Stomach (tissue), 4 donors: ENCODE measurements around the gene MB.

Source experiments
- POLR2A ChIP-seq, 4 donors: fragments of 450-650 bp; IDR thresholded peaks; one replicate each; pipeline ENCODE4 v1.6.1; 2016; ENCODE audit warnings: antibody characterized with exemption in 4 of 4, control low read depth in 2 of 4, mild to moderate bottlenecking in 1 of 4, moderate library complexity in 1 of 4
- TF ChIP-seq, protein P1 (sequence below), 7 experiments: fragments of 450-650 bp in 4 of 7; fragments of 200-600 bp in 3 of 7; sonication (generic) in 3 of 7; IDR thresholded peaks; one replicate each; pipeline ENCODE4 v1.5.1; 2016 to 2019; ENCODE audit warnings: antibody characterized with exemption in 7 of 7, control low read depth in 2 of 7, mild to moderate bottlenecking in 1 of 7

DNA sequence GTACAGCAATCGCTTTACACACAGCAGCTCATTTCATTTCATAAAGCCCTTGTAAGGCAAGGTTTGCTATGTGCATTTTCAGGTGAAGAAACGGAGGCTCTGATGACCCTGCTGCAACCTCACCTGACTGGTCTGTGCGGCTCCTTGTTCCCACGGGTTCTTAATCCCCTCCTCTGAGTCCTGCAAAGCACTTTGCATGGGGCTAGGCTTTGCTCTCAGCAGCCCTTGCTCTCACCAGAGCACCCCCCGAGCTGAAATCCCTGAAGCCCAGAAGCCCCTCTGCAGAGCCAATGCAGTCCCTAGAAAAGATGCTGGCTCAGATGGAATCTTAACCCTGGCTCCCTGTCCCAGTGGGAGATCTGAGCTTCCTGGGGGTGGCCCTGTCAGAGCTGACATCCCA, 20.1 kb upstream of the MB start:
- TF ChIP-seq, protein P1, sequence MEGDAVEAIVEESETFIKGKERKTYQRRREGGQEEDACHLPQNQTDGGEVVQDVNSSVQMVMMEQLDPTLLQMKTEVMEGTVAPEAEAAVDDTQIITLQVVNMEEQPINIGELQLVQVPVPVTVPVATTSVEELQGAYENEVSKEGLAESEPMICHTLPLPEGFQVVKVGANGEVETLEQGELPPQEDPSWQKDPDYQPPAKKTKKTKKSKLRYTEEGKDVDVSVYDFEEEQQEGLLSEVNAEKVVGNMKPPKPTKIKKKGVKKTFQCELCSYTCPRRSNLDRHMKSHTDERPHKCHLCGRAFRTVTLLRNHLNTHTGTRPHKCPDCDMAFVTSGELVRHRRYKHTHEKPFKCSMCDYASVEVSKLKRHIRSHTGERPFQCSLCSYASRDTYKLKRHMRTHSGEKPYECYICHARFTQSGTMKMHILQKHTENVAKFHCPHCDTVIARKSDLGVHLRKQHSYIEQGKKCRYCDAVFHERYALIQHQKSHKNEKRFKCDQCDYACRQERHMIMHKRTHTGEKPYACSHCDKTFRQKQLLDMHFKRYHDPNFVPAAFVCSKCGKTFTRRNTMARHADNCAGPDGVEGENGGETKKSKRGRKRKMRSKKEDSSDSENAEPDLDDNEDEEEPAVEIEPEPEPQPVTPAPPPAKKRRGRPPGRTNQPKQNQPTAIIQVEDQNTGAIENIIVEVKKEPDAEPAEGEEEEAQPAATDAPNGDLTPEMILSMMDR (IDR thresholded peaks at IDR 0.05), result no peak
- no peak for TF ChIP-seq POLR2A (IDR thresholded peaks at IDR 0.05)
